Vagina (tissue), 2 donors: ENCODE results near the gene ZNF358.

Experiments
- CTCF ChIP-seq, 3 experiments: fragments of 450-650 bp in 2 of 3; fragments of 200-600 bp in 1 of 3; sonication (generic) in 1 of 3; IDR thresholded peaks; one replicate each; pipeline ENCODE4 v1.5.1; 2017 to 2019; ENCODE audit warnings: antibody characterized with exemption in 3 of 3, mild to moderate bottlenecking in 2 of 3, moderate library complexity in 2 of 3
- POLR2A ChIP-seq, 2 donors: fragments of 450-650 bp; IDR thresholded peaks; one replicate each; pipeline ENCODE4 v1.6.1; 2017; ENCODE audit warnings: antibody characterized with exemption in 2 of 2, mild to moderate bottlenecking in 2 of 2, moderate library complexity in 2 of 2
- POLR2AphosphoS5 ChIP-seq, 2 donors: sonication (generic); formaldehyde crosslinking; IDR thresholded peaks; one replicate each; pipeline ENCODE4 v1.9.0; 2017; ENCODE audit warnings: antibody characterized with exemption in 2 of 2, mild to moderate bottlenecking in 2 of 2, low read depth in 1 of 2; ENCODE audit not compliant: insufficient read depth in 1 of 2

DNA sequence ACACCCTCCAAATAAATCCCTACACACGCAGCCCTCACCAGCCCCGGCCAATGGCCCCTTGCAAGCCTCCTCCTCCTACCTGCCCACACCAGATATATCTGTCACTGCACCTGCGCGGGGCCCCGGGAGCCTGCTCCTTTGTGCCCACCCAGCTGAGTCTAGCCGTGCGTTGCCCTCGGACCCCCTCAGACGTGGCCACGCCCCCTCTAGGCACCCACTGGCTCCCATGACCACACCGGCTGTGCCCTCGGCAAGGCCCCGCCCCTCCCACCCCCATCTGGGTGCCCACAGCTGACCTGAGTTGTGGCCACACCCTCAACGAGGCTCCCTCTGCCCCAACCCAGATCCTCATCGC is 13.3 kb downstream of the ZNF358 start:
- TF ChIP-seq POLR2A (IDR thresholded peaks at IDR 0.05): no peak
- no peak for TF ChIP-seq CTCF (IDR thresholded peaks at IDR 0.05)
- TF ChIP-seq POLR2AphosphoS5 (IDR thresholded peaks at IDR 0.05; ENCODE audit: insufficient read depth in 1 of 2, low read depth in 1 of 2): no peak
